A673 (cell line): ENCODE data around the gene DENND1A.

Experiments used
- EZH2 ChIP-seq: fragments of 200-600 bp; sonication (generic); IDR thresholded peaks from 2 replicates; pipeline ENCODE4 v1.6.1; 2017; ENCODE audit warnings: borderline replicate concordance, low read depth, mild to moderate bottlenecking, mixed read lengths, antibody characterized with exemption, low read length; ENCODE audit not compliant: poor library complexity, severe bottlenecking
- TF ChIP-seq, protein P1 (sequence below): fragments of 300-800, 200-600 bp; sonication (generic); conservative IDR thresholded peaks from 2 replicates; pipeline ENCODE4 v1.5.1; 2017; ENCODE audit warnings: low read depth, mild to moderate bottlenecking, antibody characterized with exemption, low read length, moderate library complexity, mixed read lengths

DNA sequence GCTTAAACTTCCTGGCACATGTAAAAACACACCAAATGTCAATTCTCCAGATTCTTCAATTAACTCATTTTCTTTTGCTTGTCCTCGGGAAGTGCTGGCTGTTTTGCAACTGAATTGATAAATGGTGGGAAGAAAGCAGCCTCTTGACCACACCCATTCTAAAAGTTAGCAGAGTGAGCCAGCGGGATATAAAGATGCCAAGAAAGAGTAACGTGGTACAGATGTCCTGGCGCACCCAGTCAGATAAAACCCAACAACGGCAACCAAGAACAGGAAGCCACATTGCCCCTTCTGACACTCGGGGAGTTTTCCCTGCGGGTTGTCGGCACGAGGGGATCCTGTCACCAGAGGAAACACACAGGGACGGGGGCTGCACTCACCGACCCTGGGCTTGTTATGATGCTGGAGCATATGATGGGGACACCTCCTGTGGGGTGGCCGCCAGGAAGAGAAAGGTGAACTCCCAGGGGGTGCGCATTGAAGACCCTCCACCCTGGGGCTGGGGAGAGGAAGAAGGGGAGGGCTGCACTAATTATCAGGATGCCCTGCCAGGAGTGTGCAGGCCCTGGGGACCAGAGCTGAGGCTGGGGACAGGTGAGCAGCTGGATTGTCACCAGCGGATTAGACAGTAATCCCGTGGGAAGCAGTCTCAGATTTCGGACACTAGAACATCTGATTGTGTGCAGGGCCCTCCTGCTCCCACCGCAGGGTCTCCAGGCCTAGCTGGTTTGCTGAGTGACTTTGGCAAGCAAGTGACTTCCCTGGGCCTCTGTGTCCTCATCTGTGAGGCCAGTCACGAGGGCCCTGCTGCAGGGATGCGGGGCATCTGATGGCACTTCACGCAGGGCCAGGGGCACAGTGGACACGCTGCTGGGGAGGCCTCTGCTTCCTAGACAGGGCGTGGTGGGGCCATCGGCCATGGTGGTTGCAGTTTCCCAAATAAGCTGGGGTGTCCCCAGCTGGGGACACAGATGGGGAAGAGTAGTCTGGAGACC lies 514.7 kb downstream of the DENND1A start:
- TF ChIP-seq, protein P1, sequence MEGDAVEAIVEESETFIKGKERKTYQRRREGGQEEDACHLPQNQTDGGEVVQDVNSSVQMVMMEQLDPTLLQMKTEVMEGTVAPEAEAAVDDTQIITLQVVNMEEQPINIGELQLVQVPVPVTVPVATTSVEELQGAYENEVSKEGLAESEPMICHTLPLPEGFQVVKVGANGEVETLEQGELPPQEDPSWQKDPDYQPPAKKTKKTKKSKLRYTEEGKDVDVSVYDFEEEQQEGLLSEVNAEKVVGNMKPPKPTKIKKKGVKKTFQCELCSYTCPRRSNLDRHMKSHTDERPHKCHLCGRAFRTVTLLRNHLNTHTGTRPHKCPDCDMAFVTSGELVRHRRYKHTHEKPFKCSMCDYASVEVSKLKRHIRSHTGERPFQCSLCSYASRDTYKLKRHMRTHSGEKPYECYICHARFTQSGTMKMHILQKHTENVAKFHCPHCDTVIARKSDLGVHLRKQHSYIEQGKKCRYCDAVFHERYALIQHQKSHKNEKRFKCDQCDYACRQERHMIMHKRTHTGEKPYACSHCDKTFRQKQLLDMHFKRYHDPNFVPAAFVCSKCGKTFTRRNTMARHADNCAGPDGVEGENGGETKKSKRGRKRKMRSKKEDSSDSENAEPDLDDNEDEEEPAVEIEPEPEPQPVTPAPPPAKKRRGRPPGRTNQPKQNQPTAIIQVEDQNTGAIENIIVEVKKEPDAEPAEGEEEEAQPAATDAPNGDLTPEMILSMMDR: no peak
- TF ChIP-seq EZH2: no peak
